ENCODE data around the gene SNX24. TPM values are rescaled to one million over a fixed set of nuclear protein-coding genes. Genes with fewer than 3 reads are reported as not detected.

SNX24 gene
- total RNA-seq, 1 experiment from 2014 or later = 10.8 TPM

DNA sequence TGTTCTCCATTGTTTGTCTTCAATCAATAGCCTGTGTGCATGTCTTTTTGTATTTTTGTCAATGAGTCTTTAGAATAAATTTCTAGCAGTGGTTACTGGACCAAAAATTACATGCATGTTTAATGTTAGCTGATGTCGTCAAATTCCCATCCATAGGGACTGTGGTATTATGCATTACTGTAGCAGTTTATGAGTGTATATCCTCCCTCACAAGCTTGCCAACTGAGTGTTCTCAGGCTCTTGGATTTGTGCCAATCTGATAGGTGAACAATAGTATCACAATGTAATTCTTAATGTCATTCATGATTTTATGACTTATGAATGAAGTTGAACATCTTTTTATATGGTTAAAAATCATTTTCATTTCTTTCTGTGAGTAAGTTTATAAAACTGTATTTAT lies 13.0 kb downstream of the SNX24 start:
- intact Hi-C loops (cut with micrococcal nuclease) = no loop called here
- H3K9me3 ChIP-seq (ENCODE audit: control insufficient read depth in 1 of 2, insufficient read depth in 1 of 2, low read depth in 1 of 2, low read length in 2 of 2) = no peaks in the 10 kb centered on the region
- H4K20me1 ChIP-seq (ENCODE audit: insufficient read depth) = no peaks in the 10 kb centered on the region
- H3K9me2 ChIP-seq (ENCODE audit: insufficient read depth) = no peaks in the 10 kb centered on the region
- ChIA-PET POLR2A (no interaction called here), RAD21 (ENCODE audit: low non-redundant PET in 1 of 2, low total read pairs in 2 of 2, uncharacterized antibody in 2 of 2, unreplicated experiment in 2 of 2) (no interaction called here), CTCF (no interaction called here)
- H3K4me3 ChIP-seq (replicated peaks in 1 of 2; ENCODE audit: low read depth in 1 of 2, low read length in 2 of 2) = no peak overlapping the region
- no peak for ATAC-seq
- H3K79me2 ChIP-seq (ENCODE audit: insufficient read depth, low read length) = 0 out of 2 replicates have a peak, but pooled peaks cover 4% of the 10 kb centered on the region
- no peak for TF ChIP-seq EZH2 (IDR thresholded peaks at IDR 0.05)
- TF ChIP-seq FOSL1 (IDR thresholded peaks at IDR 0.05; ENCODE audit: low read depth) = no peak
- TF ChIP-seq CEBPB (IDR thresholded peaks at IDR 0.05; ENCODE audit: low read depth) = no peak
- no peaks in the 10 kb centered on the region for H3K36me3 ChIP-seq (ENCODE audit: control insufficient read depth in 1 of 2, insufficient read depth in 2 of 2, low read length in 2 of 2)
- no peak for DNase-seq (ENCODE audit: low read depth, low spot score)
- H2AFZ ChIP-seq (ENCODE audit: low read depth, low read length, poor library complexity, severe bottlenecking) = no peak overlapping the region
- H3K9ac ChIP-seq (ENCODE audit: low read length) = no peak overlapping the region
- no peaks in the 10 kb centered on the region for H3K4me1 ChIP-seq (ENCODE audit: control insufficient read depth in 1 of 2, insufficient read depth in 2 of 2, low read length in 2 of 2)
- no peak overlapping the region for H3K4me2 ChIP-seq (ENCODE audit: low read length)
- H3K27me3 ChIP-seq (ENCODE audit: insufficient read depth, low read length) = no peaks in the 10 kb centered on the region
- no peak overlapping the region for H3K27ac ChIP-seq (ENCODE audit: low read depth, low read length)
- no TSS peak for BruUV-seq (replicated peaks)

DNA sequence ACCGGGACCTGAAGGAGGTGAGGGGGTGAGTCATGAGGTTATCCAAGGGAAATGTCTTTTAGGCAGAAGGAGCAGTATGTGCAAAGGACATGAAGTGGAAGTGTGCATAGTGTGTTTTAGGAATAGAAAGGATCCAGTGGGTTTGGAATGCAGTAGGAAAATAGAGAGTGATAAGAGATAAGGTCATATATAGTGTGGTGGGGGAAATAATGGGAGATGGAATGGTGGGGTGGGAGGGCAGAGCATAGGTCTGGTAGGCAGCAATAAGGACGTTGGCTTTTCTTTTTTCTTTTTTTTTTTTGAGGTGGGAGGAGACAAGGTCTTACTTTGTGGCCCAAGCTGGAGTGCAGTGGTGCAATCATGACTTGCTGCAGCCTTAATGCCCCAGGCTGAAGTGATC lies 17.8 kb downstream of the SNX24 start:
- Histone ChIP-seq H3K9me2 (ENCODE audit: insufficient read depth) (no peaks in the 10 kb centered on the region), H3K4me3 (replicated peaks in 1 of 2; ENCODE audit: low read depth in 1 of 2, low read length in 2 of 2) (no peak overlapping the region), H2AFZ (ENCODE audit: low read depth, low read length, poor library complexity, severe bottlenecking) (no peak overlapping the region), H4K20me1 (ENCODE audit: insufficient read depth) (no peaks in the 10 kb centered on the region), H3K27me3 (ENCODE audit: insufficient read depth, low read length) (no peaks in the 10 kb centered on the region), H3K9ac (ENCODE audit: low read length) (no peak overlapping the region), H3K9me3 (ENCODE audit: control insufficient read depth in 1 of 2, insufficient read depth in 1 of 2, low read depth in 1 of 2, low read length in 2 of 2) (no peaks in the 10 kb centered on the region), H3K4me2 (ENCODE audit: low read length) (no peak overlapping the region), H3K4me1 (ENCODE audit: control insufficient read depth in 1 of 2, insufficient read depth in 2 of 2, low read length in 2 of 2) (no peaks in the 10 kb centered on the region), H3K79me2 (ENCODE audit: insufficient read depth, low read length) (0 out of 2 replicates have a peak, but pooled peaks cover 4% of the 10 kb centered on the region), H3K27ac (ENCODE audit: low read depth, low read length) (no peak overlapping the region), H3K36me3 (ENCODE audit: control insufficient read depth in 1 of 2, insufficient read depth in 2 of 2, low read length in 2 of 2) (no peaks in the 10 kb centered on the region)
- BruUV-seq (replicated peaks) = no TSS peak
- DNase-seq (ENCODE audit: low read depth, low spot score) = no peak
- ChIA-PET RAD21 (ENCODE audit: low non-redundant PET in 1 of 2, low total read pairs in 2 of 2, uncharacterized antibody in 2 of 2, unreplicated experiment in 2 of 2) (no interaction called here), CTCF (no interaction called here), POLR2A (no interaction called here)
- intact Hi-C loops (cut with micrococcal nuclease) = no loop called here
- ATAC-seq = no peak
- TF ChIP-seq SP1 (IDR thresholded peaks at IDR 0.05; ENCODE audit: low read depth) = no peak
- no peak for TF ChIP-seq ZNF274 (IDR thresholded peaks at IDR 0.05; ENCODE audit: low read depth, low read length)
- TF ChIP-seq SIN3A (IDR thresholded peaks at IDR 0.05; ENCODE audit: low read depth) = no peak
- TF ChIP-seq TCF7L2 (IDR thresholded peaks at IDR 0.05; ENCODE audit: borderline replicate concordance, extremely low read depth, insufficient read depth, insufficient read length) = no peak
- TF ChIP-seq, protein P1, sequence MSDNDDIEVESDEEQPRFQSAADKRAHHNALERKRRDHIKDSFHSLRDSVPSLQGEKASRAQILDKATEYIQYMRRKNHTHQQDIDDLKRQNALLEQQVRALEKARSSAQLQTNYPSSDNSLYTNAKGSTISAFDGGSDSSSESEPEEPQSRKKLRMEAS (IDR thresholded peaks at IDR 0.05) = no peak
- no peak for TF ChIP-seq EGR1 (IDR thresholded peaks at IDR 0.05; ENCODE audit: low read depth)
- TF ChIP-seq EZH2phosphoT487 (IDR thresholded peaks at IDR 0.05; ENCODE audit: borderline replicate concordance) = no peak
- no peak for TF ChIP-seq ZFX (IDR thresholded peaks at IDR 0.05)
- no peak for TF ChIP-seq SRF (IDR thresholded peaks at IDR 0.05; ENCODE audit: low read depth)
- no peak for TF ChIP-seq RAD21 (IDR thresholded peaks at IDR 0.05; ENCODE audit: low read depth)
- no peak for TF ChIP-seq CEBPB (IDR thresholded peaks at IDR 0.05; ENCODE audit: low read depth)
- TF ChIP-seq CBX3 (IDR thresholded peaks at IDR 0.05; ENCODE audit: low read depth) = no peak
- no peak for TF ChIP-seq POLR2A (IDR thresholded peaks at IDR 0.05; ENCODE audit: borderline replicate concordance, extremely low read depth, insufficient read depth, insufficient read length)
- TF ChIP-seq, protein P2, sequence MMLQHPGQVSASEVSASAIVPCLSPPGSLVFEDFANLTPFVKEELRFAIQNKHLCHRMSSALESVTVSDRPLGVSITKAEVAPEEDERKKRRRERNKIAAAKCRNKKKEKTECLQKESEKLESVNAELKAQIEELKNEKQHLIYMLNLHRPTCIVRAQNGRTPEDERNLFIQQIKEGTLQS (IDR thresholded peaks at IDR 0.05) = no peak
- no peak for TF ChIP-seq ELF1 (IDR thresholded peaks at IDR 0.05; ENCODE audit: borderline replicate concordance, low read depth)
- TF ChIP-seq, protein P3, sequence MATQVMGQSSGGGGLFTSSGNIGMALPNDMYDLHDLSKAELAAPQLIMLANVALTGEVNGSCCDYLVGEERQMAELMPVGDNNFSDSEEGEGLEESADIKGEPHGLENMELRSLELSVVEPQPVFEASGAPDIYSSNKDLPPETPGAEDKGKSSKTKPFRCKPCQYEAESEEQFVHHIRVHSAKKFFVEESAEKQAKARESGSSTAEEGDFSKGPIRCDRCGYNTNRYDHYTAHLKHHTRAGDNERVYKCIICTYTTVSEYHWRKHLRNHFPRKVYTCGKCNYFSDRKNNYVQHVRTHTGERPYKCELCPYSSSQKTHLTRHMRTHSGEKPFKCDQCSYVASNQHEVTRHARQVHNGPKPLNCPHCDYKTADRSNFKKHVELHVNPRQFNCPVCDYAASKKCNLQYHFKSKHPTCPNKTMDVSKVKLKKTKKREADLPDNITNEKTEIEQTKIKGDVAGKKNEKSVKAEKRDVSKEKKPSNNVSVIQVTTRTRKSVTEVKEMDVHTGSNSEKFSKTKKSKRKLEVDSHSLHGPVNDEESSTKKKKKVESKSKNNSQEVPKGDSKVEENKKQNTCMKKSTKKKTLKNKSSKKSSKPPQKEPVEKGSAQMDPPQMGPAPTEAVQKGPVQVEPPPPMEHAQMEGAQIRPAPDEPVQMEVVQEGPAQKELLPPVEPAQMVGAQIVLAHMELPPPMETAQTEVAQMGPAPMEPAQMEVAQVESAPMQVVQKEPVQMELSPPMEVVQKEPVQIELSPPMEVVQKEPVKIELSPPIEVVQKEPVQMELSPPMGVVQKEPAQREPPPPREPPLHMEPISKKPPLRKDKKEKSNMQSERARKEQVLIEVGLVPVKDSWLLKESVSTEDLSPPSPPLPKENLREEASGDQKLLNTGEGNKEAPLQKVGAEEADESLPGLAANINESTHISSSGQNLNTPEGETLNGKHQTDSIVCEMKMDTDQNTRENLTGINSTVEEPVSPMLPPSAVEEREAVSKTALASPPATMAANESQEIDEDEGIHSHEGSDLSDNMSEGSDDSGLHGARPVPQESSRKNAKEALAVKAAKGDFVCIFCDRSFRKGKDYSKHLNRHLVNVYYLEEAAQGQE (IDR thresholded peaks at IDR 0.05; ENCODE audit: low read depth) = no peak
